GM19193 (cell line): ENCODE measurements around the gene RSAD2.

Source experiments
- POLR2A ChIP-seq: IDR thresholded peaks from 4 replicates; pipeline ENCODE4 v1.6.1; 2011; ENCODE audit not compliant: insufficient read depth, insufficient read length; ENCODE audit errors: extremely low read depth

The RSAD2 gene

GRCh38 chr2:6881516-6881915 is 3.9 kb downstream of the RSAD2 start:
- no peak for TF ChIP-seq POLR2A

- TF ChIP-seq POLR2A: no peak
Observed at GRCh38 chr2:6883448-6884122, 6.0 kb downstream of the RSAD2 start.

GRCh38 chr2:6885551-6885950 is 8.0 kb downstream of the RSAD2 start:
- TF ChIP-seq POLR2A: no peak

GRCh38 chr2:6885968-6886367 is 8.4 kb downstream of the RSAD2 start:
- no peak for TF ChIP-seq POLR2A

GRCh38 chr2:6887751-6888192 is 10.2 kb downstream of the RSAD2 start:
- TF ChIP-seq POLR2A: no peak

- no peak for TF ChIP-seq POLR2A
Observed at GRCh38 chr2:6888724-6889123, 11.1 kb downstream of the RSAD2 start.

- TF ChIP-seq POLR2A: no peak
Observed at GRCh38 chr2:6893876-6894482, 16.4 kb downstream of the RSAD2 start.

GRCh38 chr2:6896930-6897759 is 19.6 kb downstream of the RSAD2 start:
- no peak for TF ChIP-seq POLR2A

- TF ChIP-seq POLR2A: no peak
Observed at GRCh38 chr2:6905668-6906067, 28.1 kb downstream of the RSAD2 start.

GRCh38 chr2:6906165-6906741 is 28.7 kb downstream of the RSAD2 start:
- no peak for TF ChIP-seq POLR2A

- no peak for TF ChIP-seq POLR2A
Observed at GRCh38 chr2:6908291-6908690, 30.7 kb downstream of the RSAD2 start.

- no peak for TF ChIP-seq POLR2A
Observed at GRCh38 chr2:6909431-6910385, 32.1 kb downstream of the RSAD2 start.

- no peak for TF ChIP-seq POLR2A
Observed at GRCh38 chr2:6911721-6912120, 34.1 kb downstream of the RSAD2 start.
